GM08714 (cell line): ENCODE measurements around the gene MORN3.

Experiments
- H3K4me3 ChIP-seq: fragments of 200-500 bp; sonication (Bioruptor generic); 2 replicates; pipeline ENCODE4 v1.5.1; 2014; ENCODE audit warnings: mild to moderate bottlenecking, low read length, inconsistent platforms
- ZNF274 ChIP-seq: IDR thresholded peaks from 2 replicates; pipeline ENCODE4 v1.6.1; 2012; ENCODE audit warnings: mild to moderate bottlenecking, low read depth, low read length

Gene MORN3

DNA sequence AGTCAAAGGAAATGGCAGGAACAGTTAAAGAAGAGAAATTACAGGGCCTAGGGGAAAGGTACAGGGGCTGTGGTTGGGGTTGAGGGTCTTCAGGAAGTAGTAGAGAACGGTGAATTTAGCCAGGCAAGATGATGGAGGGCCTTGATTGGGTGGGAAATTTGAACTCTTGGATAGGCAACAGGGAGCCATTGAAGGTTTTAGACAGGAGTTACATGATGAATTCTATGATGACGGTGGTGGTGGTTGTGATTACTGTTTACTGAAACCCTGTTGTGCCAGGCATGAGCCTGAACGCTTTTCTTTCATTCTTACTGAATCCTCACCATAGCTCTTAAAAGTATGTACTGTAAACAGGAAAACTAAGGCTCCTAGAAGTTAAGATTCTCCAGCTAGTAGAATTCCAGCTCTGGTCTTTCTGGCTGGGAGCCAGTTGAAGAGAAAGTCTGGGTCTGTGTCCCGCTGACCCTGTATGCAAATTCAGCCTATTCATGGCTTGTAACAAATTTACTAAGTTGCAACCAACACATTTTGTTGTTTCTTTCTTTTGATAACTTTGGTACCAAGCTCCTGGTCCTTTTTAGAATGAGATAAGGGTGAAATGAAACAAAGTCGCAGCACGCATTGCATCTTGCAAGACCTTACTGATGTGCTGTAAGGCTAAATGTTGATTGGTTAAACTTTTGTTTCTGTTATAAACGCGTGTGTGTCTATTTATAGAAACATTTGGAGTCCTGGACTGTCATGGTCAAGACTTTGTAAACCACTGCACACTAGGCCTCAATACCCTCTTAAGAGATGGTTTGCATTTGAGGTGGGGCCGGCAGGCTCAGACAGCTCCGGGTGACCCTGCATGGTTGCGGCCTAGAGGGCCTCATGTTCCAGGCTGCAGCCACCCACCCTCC lies 37.1 kb downstream of the MORN3 start:
- no peak overlapping the region for H3K4me3 ChIP-seq
- TF ChIP-seq ZNF274, result no peak

- H3K4me3 ChIP-seq, result no peak overlapping the region
- TF ChIP-seq ZNF274, result no peak
Measured at GRCh38 chr12:121630791-121631355, 38.6 kb downstream of the MORN3 start.

DNA sequence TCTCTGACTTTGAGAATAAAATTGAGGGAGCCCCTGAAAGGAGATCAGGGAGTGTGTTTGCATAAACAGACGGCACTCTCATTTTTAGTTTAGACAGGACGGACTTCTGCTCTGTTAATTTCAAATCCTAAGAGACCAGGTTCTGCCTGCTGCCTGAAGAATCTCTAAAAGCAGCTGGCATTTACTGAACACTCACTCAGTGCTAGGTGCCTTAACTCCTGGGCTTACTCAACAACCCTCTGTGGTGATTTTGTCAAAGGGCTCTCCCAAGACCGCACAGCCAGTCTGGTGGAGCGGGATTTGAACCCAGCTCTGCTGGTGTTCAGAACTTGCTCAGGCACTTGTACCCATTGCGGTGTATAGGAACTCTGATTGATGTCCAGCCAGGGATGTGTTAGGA lies 40.9 kb downstream of the MORN3 start:
- H3K4me3 ChIP-seq, result peak overlapping the region; percentile 78; the same call in 1 of the 2 replicates
- no peak for TF ChIP-seq ZNF274

- peak overlapping the region; percentile 78 for H3K4me3 ChIP-seq
- TF ChIP-seq ZNF274, result no peak
Measured at GRCh38 chr12:121628037-121628436, 41.4 kb downstream of the MORN3 start.

DNA sequence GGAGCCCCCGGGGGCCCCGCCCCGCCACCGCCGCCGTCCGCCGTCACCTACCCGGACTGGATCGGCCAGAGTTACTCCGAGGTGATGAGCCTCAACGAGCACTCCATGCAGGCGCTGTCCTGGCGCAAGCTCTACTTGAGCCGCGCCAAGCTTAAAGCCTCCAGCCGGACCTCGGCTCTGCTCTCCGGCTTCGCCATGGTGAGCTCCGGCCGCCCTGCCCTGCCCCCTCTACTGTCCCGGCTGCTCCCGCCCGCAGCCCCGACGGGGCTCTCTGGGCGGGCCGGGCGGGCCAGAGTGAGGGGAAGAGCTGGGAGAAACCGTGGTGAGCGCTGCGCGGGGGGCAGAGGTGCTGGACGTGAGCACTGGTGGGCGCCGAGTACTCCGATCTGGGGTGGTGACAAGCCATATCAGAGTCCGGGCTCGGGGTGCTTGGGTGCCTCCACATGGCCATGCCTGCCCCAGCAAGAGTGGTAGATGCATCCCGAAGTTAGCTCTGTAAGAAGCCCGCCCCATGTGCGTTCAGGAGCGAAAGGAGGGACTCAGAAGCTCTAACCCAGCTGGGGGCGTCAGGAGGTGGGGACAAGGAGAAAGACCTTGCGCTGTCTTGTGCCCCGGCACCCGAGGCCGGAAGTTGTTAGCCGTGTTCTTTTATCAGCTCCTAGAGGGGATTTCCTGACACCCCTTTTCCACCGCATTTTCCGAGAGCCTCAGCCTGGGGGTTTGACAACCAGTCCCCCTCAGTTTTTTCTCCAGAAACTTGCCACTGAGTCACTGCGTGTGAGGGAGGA lies 42.4 kb downstream of the MORN3 start:
- no peak for TF ChIP-seq ZNF274

GRCh38 chr12:121626087-121626852 lies 43.2 kb downstream of the MORN3 start, which contains the start of gene ORAI1:
Gene ORAI1 (plus strand): TSS chr12:121626530.
- H3K4me3 ChIP-seq, result peak within 1 kb of the TSS; percentile 85
- no peak for TF ChIP-seq ZNF274

More for the DNA sequence above, 42.4 kb downstream of the MORN3 start:
- peak overlapping the region; percentile 78 for H3K4me3 ChIP-seq

DNA sequence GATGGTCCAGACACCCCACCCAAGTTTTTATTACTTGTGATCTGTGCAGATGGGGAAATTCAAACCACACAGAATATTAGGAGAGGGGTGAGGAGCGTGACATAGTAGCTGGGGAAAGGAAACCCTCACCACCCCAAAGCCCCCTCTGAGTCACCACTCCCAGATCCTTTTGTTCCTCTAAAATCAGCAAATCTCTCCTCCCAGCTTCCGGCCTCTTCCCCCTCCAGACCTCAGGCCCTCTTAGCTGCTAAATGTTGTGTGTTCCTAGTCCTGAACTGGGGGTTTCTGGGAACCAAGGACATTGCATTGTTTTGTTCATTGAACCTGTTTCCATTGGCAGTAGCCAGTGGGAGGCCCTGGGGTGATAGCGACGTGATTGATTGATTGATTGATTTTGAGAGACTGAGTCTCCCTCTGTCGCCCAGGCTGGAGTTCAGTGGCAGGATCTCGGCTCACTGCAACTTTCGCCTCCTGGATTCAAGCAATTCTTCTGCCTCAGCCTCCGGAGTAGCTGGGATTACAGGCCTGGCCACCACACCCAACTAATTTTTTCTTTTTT lies 49.0 kb downstream of the MORN3 start:
- TF ChIP-seq ZNF274, result no peak

GRCh38 chr12:121618659-121619233 lies 50.7 kb downstream of the MORN3 start:
- no peak for TF ChIP-seq ZNF274
- no peak overlapping the region for H3K4me3 ChIP-seq

More for the DNA sequence above, 49.0 kb downstream of the MORN3 start:
- no peak overlapping the region for H3K4me3 ChIP-seq

GRCh38 chr12:121614872-121615467 lies 54.5 kb downstream of the MORN3 start:
- TF ChIP-seq ZNF274, result no peak
- H3K4me3 ChIP-seq, result no peak overlapping the region

- H3K4me3 ChIP-seq, result no peak overlapping the region
- no peak for TF ChIP-seq ZNF274
Measured at GRCh38 chr12:121613462-121613861, 56.0 kb downstream of the MORN3 start.

- no peak for TF ChIP-seq ZNF274
- no peak overlapping the region for H3K4me3 ChIP-seq
Measured at GRCh38 chr12:121611306-121611705, 58.1 kb downstream of the MORN3 start.

GRCh38 chr12:121610239-121611149 lies 59.0 kb downstream of the MORN3 start:
- H3K4me3 ChIP-seq, result no peak overlapping the region

More at GRCh38 chr12:121610239-121611149, 59.0 kb downstream of the MORN3 start:
- TF ChIP-seq ZNF274, result no peak
